RWPE2 (cell line): Measurements from ENCODE around the gene HLA-E.
"Not testable (repeated sequence)": the region's sequence is repeated elsewhere in the genome, so short reads cannot be mapped to it uniquely, and the experiment has no call there.

ENCODE experiments used
- ATAC-seq: fragments of 200-7000 bp; cut with Tn5 transposase; 3 replicates; pipeline ENCODE4 v1.9.1; 2021; ENCODE audit warnings: low read depth
- DNase-seq: peaks from one replicate; pipeline ENCODE4 v3.0.0-alpha.2; 2020; ENCODE audit warnings: low spot score
- H3K27ac ChIP-seq: fragments of 450-650 bp; 2 replicates; pipeline ENCODE4 v1.5.1; 2017; ENCODE audit warnings: mild to moderate bottlenecking; ENCODE audit not compliant: poor library complexity, severe bottlenecking
- H3K27me3 ChIP-seq: fragments of 250-450 bp; sonication (Bioruptor Pico); 2 replicates; pipeline ENCODE4 v1.5.1; 2021; ENCODE audit warnings: mild to moderate bottlenecking, moderate library complexity; ENCODE audit not compliant: insufficient read depth, poor library complexity, severe bottlenecking
- H3K36me3 ChIP-seq: fragments of 250-450 bp; sonication (Bioruptor Pico); 2 replicates; pipeline ENCODE4 v1.5.1; 2020; ENCODE audit warnings: low read depth, mild to moderate bottlenecking, moderate library complexity
- H3K4me1 ChIP-seq: fragments of 250-450 bp; sonication (Bioruptor Pico); 2 replicates; pipeline ENCODE4 v1.5.1; 2021; ENCODE audit warnings: mild to moderate bottlenecking, moderate library complexity; ENCODE audit not compliant: insufficient read depth, poor library complexity, severe bottlenecking
- H3K4me3 ChIP-seq: fragments of 250-450 bp; sonication (Bioruptor Pico); 2 replicates; pipeline ENCODE4 v1.5.1; 2021; ENCODE audit warnings: mild to moderate bottlenecking, moderate library complexity; ENCODE audit not compliant: severe bottlenecking
- H3K9me3 ChIP-seq: fragments of 250-450 bp; sonication (Bioruptor Pico); 2 replicates; pipeline ENCODE4 v1.5.1; 2021; ENCODE audit warnings: mild to moderate bottlenecking, moderate library complexity; ENCODE audit not compliant: severe bottlenecking
- CTCF ChIP-seq: fragments of 450-650 bp; IDR thresholded peaks from one replicate; pipeline ENCODE4 v1.5.1; 2017; ENCODE audit warnings: mild to moderate bottlenecking, moderate library complexity; ENCODE audit not compliant: poor library complexity, severe bottlenecking

HLA-E gene

GRCh38 chr6:30526444-30526843, 37.1 kb downstream of the HLA-E start:
- not testable (repeated sequence) for ATAC-seq, DNase-seq, H3K27me3 ChIP-seq, H3K9me3 ChIP-seq, H3K36me3 ChIP-seq, H3K4me3 ChIP-seq
- Histone ChIP-seq H3K27ac (peak overlapping the region; percentile 83), H3K4me1 (peaks cover 18% of the 10 kb centered on the region)

GRCh38 chr6:30529349-30529875, 40.1 kb downstream of the HLA-E start:
- H3K27ac ChIP-seq, H3K4me3 ChIP-seq, H3K36me3 ChIP-seq, DNase-seq, H3K27me3 ChIP-seq, ATAC-seq, H3K9me3 ChIP-seq: not testable (repeated sequence)
- H3K4me1 ChIP-seq: peaks cover 10% of the 10 kb centered on the region

- Histone ChIP-seq H3K36me3 (no peaks in the 10 kb centered on the region), H3K9me3 (no peaks in the 10 kb centered on the region), H3K27ac (no peak overlapping the region), H3K4me3 (no peak overlapping the region), H3K27me3 (no peaks in the 10 kb centered on the region), H3K4me1 (peaks cover 10% of the 10 kb centered on the region)
- ATAC-seq (no peak), DNase-seq (no peak)
- no peak for TF ChIP-seq CTCF
Measured at GRCh38 chr6:30530014-30530413, 40.7 kb downstream of the HLA-E start.

- no peak for TF ChIP-seq CTCF
- Histone ChIP-seq H3K36me3 (no peaks in the 10 kb centered on the region), H3K4me3 (no peak overlapping the region), H3K27ac (no peak overlapping the region), H3K9me3 (no peaks in the 10 kb centered on the region), H3K4me1 (no peaks in the 10 kb centered on the region), H3K27me3 (no peaks in the 10 kb centered on the region)
- DNase-seq (no peak), ATAC-seq (no peak)
Measured at GRCh38 chr6:30533460-30534294, 44.4 kb downstream of the HLA-E start.

GRCh38 chr6:30537931-30538330, 48.6 kb downstream of the HLA-E start:
- DNase-seq (no peak), ATAC-seq (no peak)
- H3K9me3 ChIP-seq: no peaks in the 10 kb centered on the region
- TF ChIP-seq CTCF: no peak
- H3K4me3 ChIP-seq: no peak overlapping the region
- H3K27me3 ChIP-seq: no peaks in the 10 kb centered on the region
- no peaks in the 10 kb centered on the region for H3K36me3 ChIP-seq
- H3K27ac ChIP-seq: no peak overlapping the region
- H3K4me1 ChIP-seq: no peaks in the 10 kb centered on the region
